ENCODE data around the gene FFAR2. TPM values are rescaled to one million over a fixed set of nuclear protein-coding genes. Genes with fewer than 3 reads are reported as not detected.

The FFAR2 gene
- total RNA-seq, 1 experiment from 2014 or later, result not detected

DNA sequence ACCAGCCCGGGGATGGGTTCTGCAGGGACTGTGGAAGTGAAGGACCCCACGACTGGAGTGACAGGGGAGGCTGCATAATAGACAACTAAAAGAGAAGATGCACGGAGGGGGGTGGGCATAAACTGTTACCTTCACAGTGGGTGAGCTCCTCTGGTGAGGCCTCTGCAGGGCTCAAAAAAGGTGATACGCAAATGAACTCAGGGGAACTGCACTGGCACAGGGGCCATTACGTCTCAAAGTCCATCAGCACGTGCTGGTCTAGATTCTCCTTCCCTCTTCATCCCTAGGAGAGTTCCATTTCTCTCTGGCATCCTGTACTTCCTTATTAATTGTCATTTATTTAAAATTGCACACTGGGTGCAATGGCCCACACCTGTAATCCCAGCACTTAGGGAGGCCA is 8.1 kb upstream of the FFAR2 start:
- Histone ChIP-seq H3K27me3 (ENCODE audit: low read length) (no peaks in the 10 kb centered on the region), H3K27ac (ENCODE audit: low read length) (no peak overlapping the region), H3K9ac (ENCODE audit: low read length) (no peak overlapping the region), H3K4me1 (ENCODE audit: insufficient read depth, low read length) (peaks cover 9% of the 10 kb centered on the region), H4K20me1 (ENCODE audit: low read length) (no peaks in the 10 kb centered on the region), H3K9me3 (ENCODE audit: low read length) (no peaks in the 10 kb centered on the region), H3K4me3 (ENCODE audit: low read length) (no peak overlapping the region), H2AFZ (ENCODE audit: low read length) (no peak overlapping the region), H3F3A (ENCODE audit: low read length, unreplicated experiment) (no peaks in the 10 kb centered on the region), H3K36me3 (ENCODE audit: low read depth, low read length) (no peaks in the 10 kb centered on the region), H3K9me2 (replicated peaks; ENCODE audit: low read length) (no peaks in the 10 kb centered on the region), H3K4me2 (ENCODE audit: low read length) (no peak overlapping the region), H3K79me2 (ENCODE audit: low read length) (no peaks in the 10 kb centered on the region)
- CTCF ChIA-PET, result no interaction called here
- DNase-seq (no peak), ATAC-seq (no peak)
- no peak for TF ChIP-seq EZH2phosphoT487 (IDR thresholded peaks at IDR 0.05; ENCODE audit: borderline replicate concordance, low read length)
- no peak for TF ChIP-seq CTCF (conservative IDR thresholded peaks at IDR 0.05; ENCODE audit: low read depth, low read length)
- TF ChIP-seq EZH2 (IDR thresholded peaks at IDR 0.05; ENCODE audit: low read length, unreplicated experiment), result no peak
- no TSS peak for BruUV-seq (replicated peaks)
- intact Hi-C loops (cut with micrococcal nuclease), result no loop called here
- POLR2A ChIA-PET (ENCODE audit: unreplicated experiment), result no interaction called here

GRCh38 chr19:35442091-35442490 is 6.0 kb upstream of the FFAR2 start:
- DNase-seq, result no peak
- Histone ChIP-seq H3F3A (ENCODE audit: low read length, unreplicated experiment) (no peaks in the 10 kb centered on the region), H3K4me1 (ENCODE audit: insufficient read depth, low read length) (peaks cover 2% of the 10 kb centered on the region), H3K79me2 (ENCODE audit: low read length) (no peaks in the 10 kb centered on the region), H3K9ac (ENCODE audit: low read length) (no peak overlapping the region), H3K9me2 (replicated peaks; ENCODE audit: low read length) (no peaks in the 10 kb centered on the region), H3K4me2 (ENCODE audit: low read length) (no peak overlapping the region), H4K20me1 (ENCODE audit: low read length) (no peaks in the 10 kb centered on the region), H3K4me3 (ENCODE audit: low read length) (no peak overlapping the region), H3K36me3 (ENCODE audit: low read depth, low read length) (no peaks in the 10 kb centered on the region), H3K27me3 (ENCODE audit: low read length) (peaks cover 6% of the 10 kb centered on the region; the same call in 1 of the 2 replicates), H3K27ac (ENCODE audit: low read length) (no peak overlapping the region), H2AFZ (ENCODE audit: low read length) (no peak overlapping the region), H3K9me3 (ENCODE audit: low read length) (no peaks in the 10 kb centered on the region)
- ChIA-PET POLR2A (ENCODE audit: unreplicated experiment) (no interaction called here), CTCF (no interaction called here)
- BruUV-seq (replicated peaks), result no TSS peak
- ATAC-seq, result no peak
- TF ChIP-seq EZH2 (IDR thresholded peaks at IDR 0.05; ENCODE audit: low read length, unreplicated experiment) (no peak), EZH2phosphoT487 (IDR thresholded peaks at IDR 0.05; ENCODE audit: borderline replicate concordance, low read length) (no peak), CTCF (conservative IDR thresholded peaks at IDR 0.05; ENCODE audit: low read depth, low read length) (no peak)
- intact Hi-C loops (cut with micrococcal nuclease), result no loop called here

DNA sequence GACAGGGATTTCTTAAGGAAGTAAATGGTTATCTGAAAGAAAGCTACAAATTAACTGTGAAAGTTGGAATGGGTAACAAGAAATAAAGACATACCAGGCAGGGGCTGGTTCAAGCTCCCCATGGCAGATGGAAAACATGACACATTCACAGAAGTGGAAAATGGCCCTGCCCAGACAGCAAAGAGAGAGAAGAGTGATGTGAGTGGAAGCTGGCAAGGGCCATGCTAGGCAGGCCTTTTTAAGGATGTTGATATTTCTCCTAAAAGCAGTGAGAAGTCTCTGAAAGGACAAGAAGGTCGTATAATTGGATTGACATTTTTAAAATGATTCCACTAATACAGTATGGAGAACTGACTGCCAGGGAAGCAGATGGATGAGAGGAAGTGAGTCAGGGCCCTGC is 3.3 kb upstream of the FFAR2 start:
- TF ChIP-seq CTCF (conservative IDR thresholded peaks at IDR 0.05; ENCODE audit: low read depth, low read length), result no peak
- no peak for TF ChIP-seq EZH2 (IDR thresholded peaks at IDR 0.05; ENCODE audit: low read length, unreplicated experiment)
- TF ChIP-seq EZH2phosphoT487 (IDR thresholded peaks at IDR 0.05; ENCODE audit: borderline replicate concordance, low read length), result no peak
- Histone ChIP-seq H3K9ac (ENCODE audit: low read length) (no peak overlapping the region), H3K9me3 (ENCODE audit: low read length) (no peaks in the 10 kb centered on the region), H3F3A (ENCODE audit: low read length, unreplicated experiment) (no peaks in the 10 kb centered on the region), H2AFZ (ENCODE audit: low read length) (no peak overlapping the region), H3K4me2 (ENCODE audit: low read length) (no peak overlapping the region), H3K4me3 (ENCODE audit: low read length) (no peak overlapping the region), H3K9me2 (replicated peaks; ENCODE audit: low read length) (no peaks in the 10 kb centered on the region), H4K20me1 (ENCODE audit: low read length) (no peaks in the 10 kb centered on the region), H3K27me3 (ENCODE audit: low read length) (peaks cover 10% of the 10 kb centered on the region), H3K36me3 (ENCODE audit: low read depth, low read length) (no peaks in the 10 kb centered on the region), H3K4me1 (ENCODE audit: insufficient read depth, low read length) (no peaks in the 10 kb centered on the region), H3K79me2 (ENCODE audit: low read length) (no peaks in the 10 kb centered on the region), H3K27ac (ENCODE audit: low read length) (no peak overlapping the region)
- POLR2A ChIA-PET (ENCODE audit: unreplicated experiment), result no interaction called here
- intact Hi-C loops (cut with micrococcal nuclease), result no loop called here
- CTCF ChIA-PET, result no interaction called here
- no peak for ATAC-seq
- no peak for DNase-seq
- no TSS peak for BruUV-seq (replicated peaks)

Data from PC-3 (cell line).